Jurkat, Clone E6-1 (cell line): ENCODE data around the gene COL6A3.
"Not testable (repeated sequence)": the region's sequence is repeated elsewhere in the genome, so short reads cannot be mapped to it uniquely, and the experiment has no call there.

Experiments used
- DNase-seq: peaks from one replicate; pipeline ENCODE4 v3.0.0-alpha.2; 2011; ENCODE audit warnings: low read depth, low spot score
- H3K4me3 ChIP-seq: 2 replicates; pipeline ENCODE4 v1.5.1; 2011; ENCODE audit warnings: mild to moderate bottlenecking, low read length, control low read depth, moderate library complexity

COL6A3 gene

DNA sequence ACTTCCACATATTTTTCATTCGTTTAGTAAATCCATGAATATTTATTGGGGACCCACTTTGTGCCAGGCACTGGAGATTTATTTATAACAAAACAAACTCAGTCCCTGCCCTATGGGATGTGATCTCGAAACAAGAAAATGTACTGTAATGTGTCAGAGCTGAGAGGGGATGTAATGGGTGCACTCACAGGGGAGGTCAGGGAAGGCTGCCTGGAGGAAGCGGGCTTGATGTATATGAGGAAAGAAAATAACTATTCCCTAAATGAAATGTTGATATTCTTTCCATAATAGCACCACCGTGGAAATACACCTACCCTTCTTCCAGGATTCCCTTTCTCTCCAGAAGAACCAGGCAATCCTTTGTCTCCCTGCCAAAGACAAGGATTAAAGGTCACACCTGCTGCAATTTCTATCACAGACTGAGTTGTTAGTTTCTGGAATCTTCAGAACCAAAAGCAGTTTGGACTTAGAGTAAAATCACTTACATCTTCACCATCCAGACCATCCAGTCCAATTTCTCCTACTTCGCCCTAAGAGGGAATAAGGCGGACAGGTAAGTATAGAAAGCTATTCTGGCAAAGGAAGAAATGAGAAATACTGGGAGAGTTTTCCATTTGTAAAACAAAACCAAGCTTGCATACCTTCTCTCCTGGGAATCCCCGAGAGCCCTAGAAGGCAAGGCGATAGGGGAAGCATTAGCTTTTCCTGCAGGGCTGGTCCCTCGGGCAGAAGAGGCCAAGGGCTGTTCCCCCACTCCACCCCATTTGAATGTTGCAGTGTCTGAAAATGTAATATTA lies 55.0 kb downstream of the COL6A3 start:
- no peak for DNase-seq
- H3K4me3 ChIP-seq: no peak overlapping the region

DNA sequence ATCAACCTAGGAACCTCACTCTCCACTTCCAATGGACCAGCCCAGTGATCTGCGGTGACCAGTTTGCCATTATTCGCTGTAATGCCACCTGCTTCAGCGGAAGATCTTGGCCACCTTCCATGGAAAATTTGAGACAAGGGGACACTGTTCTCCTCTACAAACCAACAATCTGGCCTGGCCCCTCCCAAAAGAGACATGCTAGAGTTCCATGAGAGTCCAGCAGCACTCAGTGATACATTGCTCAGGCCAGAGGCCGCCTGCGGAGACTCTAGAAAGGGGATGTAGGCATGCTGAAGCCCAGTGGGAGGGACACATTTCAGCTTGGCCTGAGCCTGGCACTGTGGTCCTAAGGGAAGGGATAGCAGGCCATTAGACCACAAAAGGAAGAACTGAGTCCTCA lies 58.3 kb downstream of the COL6A3 start:
- no peak for DNase-seq

DNA sequence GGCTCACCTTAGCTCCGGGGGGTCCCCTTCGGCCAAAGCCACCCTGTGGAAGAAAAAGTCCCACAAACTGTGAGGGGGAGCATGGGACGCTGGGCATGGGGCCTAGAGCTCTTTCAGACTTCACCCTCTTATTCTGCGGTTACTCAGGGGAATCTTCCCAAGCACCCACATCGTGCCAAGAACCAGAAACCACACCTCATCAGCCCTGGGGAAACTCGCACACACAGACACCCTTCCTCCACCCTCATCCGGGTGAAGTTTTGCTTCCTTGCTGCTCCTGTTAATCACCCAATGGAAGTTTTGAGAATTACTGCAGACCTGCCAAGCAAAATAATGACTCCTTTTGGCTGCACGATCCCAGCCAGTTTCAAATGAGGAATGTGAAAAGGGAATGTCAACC lies 59.1 kb downstream of the COL6A3 start:
- H3K4me3 ChIP-seq: no peak overlapping the region
- DNase-seq: no peak

More for the DNA sequence above, 58.3 kb downstream of the COL6A3 start:
- H3K4me3 ChIP-seq: no peak overlapping the region

DNA sequence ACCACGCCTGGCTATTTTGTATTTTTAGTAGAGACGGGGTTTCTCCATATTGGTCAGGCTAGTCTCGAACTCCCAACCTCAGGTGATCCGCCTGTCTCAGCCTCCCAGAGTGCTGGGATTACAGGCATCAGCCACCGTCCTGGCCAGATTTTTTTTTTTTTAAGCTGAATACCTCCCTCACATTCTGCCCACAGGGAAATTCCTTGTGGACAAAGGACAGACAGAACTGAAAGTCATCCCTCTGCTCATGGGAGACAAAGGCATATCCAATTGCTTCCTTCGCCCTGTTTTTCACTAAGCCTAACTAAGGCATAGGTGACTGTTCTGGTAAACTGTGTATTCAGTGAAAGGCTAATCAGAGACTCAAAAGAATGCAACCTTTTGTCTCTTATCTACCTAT lies 59.8 kb downstream of the COL6A3 start:
- not testable (repeated sequence) for DNase-seq, H3K4me3 ChIP-seq

DNA sequence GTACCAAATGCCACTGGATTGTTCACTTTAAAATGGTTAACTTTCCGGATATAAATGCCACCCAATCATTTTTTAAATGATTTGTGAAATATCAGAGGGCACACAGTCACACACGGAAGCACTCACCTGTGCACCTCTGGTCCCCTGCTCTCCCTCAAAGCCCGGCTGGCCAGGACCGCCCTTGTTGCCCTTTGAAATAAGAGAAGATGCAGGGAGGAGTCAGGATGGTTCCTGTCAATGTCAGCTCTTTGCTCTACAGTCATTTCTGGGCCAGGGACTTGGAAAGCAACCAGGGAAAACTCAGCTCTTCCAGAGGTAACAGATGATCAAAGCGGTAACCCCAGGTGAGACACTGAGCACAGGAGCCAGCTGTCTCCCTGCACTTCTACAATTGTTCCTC lies 60.7 kb downstream of the COL6A3 start:
- H3K4me3 ChIP-seq: no peak overlapping the region
- DNase-seq: no peak

DNA sequence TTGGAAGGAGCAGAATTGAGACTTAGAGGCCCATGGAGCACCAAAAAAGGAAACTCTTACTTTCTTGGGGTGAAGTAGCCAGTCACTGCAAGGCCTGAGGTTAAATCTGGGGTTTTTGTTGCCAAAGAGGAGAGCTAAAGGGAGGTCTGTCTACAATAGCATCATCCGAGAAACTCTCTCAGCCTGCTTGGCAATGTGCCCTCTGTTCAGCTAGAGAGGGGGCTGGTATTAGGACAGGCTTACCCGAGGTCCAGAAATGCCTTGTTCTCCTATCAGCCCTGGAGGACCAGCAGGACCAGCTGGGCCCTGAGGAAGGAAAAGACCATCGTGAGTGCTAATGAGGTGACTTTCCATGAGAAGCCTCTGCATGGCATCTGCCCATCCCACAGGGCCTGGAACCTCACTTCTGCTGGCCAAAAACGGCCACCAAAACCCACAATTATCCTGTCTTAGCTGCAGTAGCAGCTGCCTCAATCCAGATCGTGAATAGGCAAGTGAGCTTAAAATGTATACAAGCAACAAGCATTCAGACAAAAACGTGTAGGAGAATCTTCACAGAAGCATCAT lies 61.6 kb downstream of the COL6A3 start:
- H3K4me3 ChIP-seq: no peak overlapping the region
- DNase-seq: no peak

DNA sequence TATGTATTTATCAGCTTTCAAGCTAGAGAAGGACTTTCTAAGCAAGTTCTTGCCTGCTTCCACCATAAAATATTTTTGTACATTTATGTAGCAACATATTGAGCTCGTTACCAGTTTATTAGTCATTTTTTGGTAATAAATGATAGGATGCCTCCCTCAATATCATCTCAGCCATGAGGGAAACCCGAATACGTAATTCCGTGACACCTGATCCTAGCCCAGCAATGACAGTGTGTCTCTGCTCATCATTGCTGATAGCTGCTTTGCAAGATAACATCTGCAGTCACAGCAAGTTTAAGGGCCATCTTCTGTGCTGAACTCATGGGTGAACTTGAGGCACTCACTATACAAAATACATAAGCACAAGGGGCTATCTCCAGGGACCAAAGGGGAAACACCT lies 62.2 kb downstream of the COL6A3 start:
- no peak overlapping the region for H3K4me3 ChIP-seq

DNA sequence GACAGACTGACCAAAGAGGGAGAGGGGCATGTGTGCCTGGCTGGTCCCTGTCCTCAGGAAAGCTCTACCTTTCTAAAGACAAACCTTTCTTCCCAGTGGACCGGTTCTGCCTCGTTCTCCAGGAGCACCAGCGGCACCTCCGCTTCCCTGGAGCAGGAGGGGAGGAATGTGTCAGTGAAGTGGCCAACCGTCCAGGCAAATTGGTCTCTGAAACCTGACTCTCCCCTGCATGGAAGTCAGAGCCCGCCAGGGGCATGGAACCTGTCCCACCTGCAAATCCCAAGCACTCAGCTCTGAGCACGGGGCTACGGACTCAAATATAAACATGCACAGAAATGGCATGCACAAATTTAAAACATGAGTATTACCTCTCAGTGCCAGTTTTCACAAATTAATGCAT lies 62.9 kb downstream of the COL6A3 start:
- no peak for DNase-seq
- no peak overlapping the region for H3K4me3 ChIP-seq

More for the DNA sequence above, 62.2 kb downstream of the COL6A3 start:
- no peak for DNase-seq

DNA sequence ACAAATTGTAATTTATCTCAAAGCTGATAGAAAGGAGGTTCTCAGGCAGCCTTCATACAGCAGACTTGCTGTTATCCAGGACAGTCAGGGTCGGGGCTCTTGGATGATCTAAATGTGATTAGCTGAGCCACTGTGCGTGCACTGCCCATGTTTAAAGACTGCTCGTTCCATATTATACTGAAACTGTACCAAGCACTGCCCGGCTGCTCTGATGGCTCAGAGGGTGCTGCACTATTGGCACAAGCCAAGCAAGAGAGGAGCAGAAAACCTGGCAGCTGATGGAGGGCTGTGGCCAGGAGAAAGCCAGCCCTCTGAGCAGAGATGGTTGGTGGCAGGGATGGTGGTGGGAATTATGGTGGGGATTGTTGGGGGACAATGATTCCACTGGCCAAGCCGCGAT lies 63.4 kb downstream of the COL6A3 start:
- H3K4me3 ChIP-seq: no peak overlapping the region
- DNase-seq: no peak

DNA sequence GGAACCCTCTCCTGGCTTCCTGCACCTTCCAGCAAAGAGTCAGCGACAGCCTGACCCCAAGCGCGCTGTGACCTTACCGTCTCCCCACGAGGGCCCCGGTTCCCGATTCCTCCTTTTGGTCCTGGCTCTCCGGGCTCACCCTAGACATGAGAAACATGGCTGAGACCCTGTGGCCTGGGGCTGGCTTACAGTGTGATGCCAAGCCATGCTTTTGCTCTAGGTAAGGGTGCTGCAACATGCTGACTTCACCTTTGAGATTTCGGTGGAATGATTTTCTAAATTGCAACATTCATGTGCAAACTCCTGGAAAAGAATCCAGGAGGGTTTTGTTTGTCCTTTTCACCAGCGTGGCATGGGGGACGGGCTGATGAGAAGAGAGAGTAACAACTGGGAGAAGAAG lies 63.9 kb downstream of the COL6A3 start:
- H3K4me3 ChIP-seq: no peak overlapping the region
- DNase-seq: no peak

DNA sequence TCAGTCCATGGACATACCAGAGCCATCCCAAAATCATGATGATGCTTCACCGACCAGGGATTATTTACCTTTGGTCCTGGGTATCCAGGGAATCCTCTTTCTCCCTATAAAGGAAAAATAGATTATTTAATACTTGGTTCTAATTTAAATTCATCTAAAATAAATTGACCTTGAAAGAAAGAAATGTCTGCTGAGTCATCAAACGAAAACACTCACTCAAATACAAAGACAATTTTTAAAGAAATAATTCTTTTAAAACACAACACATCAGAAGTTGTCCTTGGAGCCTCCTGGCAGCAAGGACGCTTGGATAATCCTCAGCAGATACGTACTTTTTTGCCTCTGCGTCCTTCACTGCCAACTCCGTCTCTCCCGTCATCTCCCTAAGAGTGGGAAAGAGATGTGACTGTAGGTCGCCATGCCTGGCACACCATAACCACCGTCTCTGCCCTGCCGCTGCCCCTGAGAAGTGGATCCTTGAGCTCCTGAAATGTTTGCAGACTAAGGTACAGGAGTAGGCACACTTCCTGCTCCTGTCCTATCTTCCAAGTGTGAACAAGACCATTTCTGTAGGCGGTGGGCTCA lies 65.6 kb downstream of the COL6A3 start:
- DNase-seq: no peak
- H3K4me3 ChIP-seq: no peak overlapping the region

DNA sequence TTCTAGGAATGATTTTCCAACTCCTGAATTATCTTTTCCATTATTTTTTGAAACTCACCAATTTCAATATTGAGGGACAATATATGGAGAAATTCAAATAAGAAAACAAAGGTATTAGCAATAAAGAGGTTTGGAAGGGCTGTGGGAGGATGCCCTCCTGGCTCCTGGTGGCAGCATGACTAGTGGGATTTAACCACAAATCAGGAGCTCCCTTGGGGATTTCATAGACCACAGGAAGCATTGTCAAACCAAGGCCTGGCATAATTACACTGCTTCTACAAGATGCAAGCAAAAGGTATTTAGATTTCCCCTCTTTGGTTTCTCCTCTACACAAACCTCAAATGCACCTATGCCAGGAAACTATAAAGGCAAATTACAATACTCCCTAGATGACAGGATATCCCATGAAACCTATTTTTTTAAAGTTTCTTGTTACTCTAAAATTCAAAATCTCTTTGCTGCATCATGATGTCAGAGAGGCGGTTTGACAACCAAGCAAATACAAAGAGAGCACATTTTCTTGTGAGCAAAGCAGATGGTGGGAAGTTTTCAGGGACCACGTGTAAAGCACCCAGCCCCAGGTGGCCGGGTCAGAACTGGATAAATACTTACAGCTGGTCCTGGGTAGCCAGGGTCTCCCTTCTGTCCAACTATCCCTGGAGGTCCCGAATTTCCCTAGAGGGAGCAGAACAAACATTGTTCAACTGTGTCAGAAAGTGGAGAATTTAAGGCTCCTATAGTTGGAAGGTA lies 67.9 kb downstream of the COL6A3 start:
- no peak for DNase-seq
- no peak overlapping the region for H3K4me3 ChIP-seq

DNA sequence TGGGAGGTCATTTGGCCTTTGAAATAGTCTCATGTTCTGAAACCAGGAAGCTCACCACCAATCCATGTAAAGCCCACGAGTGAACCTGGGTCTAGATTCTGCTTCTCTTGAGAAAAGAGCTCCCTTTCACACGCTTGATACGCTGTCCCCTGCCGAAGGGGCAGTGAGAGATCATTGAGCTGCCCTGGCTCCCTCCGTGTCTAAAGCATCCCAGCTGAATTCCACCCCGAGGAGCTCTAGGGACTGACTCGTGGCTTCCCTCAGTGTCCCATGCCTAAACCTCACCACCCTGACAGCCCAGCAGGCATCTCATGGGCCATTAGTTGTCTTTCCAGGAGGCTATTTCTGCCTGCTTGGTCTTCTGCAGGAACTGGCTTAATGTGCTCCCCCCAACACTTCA lies 68.6 kb downstream of the COL6A3 start:
- DNase-seq: no peak
- H3K4me3 ChIP-seq: no peak overlapping the region

DNA sequence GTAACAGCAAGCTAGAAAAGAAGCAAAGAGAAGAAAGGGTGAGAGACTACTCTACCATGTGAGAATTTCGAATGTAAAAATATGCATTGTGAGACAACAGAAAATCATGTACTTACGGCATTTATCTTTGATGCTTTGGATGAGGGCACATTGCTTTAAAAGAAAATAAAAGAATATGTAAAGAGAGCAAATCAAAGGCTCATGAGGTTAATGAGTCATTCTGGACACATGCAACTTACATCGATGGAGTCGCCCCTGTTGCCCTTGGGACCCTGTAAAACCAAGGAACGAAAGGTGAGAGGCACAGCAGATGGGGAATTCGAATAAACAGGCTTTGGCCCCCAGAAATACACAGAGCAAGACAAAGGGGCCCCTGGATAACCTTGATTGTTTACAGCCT lies 69.0 kb downstream of the COL6A3 start:
- DNase-seq: no peak

DNA sequence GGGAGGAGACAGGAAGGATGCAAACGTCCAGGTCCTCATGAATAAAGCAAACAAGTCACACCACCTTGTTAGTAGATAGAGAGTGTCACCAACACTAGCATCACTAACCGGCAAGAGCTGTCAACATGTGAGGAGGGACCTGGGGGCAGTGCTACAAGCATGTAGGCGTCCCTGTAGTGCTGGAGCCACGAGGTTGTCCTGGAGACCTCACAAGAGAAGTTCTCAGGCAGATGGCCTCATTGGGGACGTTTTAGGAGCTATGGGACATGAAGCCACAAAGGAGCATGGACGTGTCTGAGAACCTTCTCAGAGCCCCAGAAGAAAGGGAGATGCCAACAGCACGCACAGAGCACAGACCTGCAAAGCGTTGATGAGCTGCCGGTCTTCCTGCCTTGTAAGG lies 70.0 kb downstream of the COL6A3 start:
- no peak for DNase-seq
- H3K4me3 ChIP-seq: no peak overlapping the region

More for the DNA sequence above, 69.0 kb downstream of the COL6A3 start:
- no peak overlapping the region for H3K4me3 ChIP-seq

DNA sequence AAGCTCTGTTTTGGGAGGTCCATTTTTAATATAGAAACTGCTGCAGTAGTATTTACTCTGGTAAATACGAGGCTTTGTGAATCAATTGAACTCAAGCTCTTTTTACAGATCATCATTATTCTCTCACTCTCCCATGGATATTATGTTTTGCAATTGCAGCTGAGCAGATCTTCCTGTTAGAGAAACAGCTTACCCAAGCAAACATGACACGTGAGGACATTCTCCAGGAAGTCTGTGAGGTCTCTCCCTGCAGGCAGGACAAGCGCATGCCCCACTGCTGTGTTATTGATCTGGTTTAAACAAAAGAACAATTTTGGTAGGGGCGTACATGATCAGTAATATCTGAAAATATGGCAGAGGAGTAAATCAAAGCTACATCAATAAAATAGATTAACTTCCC lies 72.1 kb downstream of the COL6A3 start:
- H3K4me3 ChIP-seq: no peak overlapping the region
- DNase-seq: no peak

DNA sequence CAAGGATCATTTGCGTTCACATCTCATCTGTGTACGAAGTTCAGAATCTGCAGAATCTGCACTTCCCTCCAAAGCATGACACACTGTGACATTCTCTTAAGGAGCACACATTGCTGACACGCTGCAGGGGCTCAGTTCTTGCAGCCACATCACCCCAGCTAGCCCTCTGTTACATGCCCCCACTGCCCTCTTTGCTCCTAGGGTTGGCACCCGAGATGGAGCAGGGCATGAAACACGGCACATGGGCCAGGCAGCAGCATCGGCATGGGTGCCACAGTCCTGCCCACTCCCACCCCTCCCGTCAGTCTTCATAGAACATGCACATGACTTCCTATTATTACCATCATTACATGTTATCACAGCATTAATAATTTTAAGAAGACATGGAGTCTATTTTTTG lies 76.4 kb downstream of the COL6A3 start:
- no peak overlapping the region for H3K4me3 ChIP-seq
- no peak for DNase-seq

DNA sequence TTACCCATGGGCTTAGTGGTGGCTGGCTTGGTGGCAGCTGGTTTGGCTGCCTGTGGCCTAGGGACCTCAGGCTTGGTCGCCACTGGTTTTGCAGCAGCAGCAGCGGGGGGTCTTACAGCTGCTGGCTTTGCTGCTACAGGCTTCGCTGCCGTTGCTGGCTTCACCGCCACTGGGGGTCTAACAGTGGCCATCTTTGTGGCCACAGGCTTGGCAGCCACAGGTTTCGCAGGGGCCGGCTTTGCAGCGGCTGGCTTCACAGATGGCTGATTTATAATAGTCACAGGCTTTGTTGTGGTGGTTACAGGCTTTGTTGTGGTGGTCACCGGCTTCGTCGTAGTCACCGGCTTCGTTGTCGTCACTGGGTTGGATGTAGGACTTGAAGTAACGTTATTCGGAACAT lies 77.8 kb downstream of the COL6A3 start:
- DNase-seq: no peak
- no peak overlapping the region for H3K4me3 ChIP-seq

DNA sequence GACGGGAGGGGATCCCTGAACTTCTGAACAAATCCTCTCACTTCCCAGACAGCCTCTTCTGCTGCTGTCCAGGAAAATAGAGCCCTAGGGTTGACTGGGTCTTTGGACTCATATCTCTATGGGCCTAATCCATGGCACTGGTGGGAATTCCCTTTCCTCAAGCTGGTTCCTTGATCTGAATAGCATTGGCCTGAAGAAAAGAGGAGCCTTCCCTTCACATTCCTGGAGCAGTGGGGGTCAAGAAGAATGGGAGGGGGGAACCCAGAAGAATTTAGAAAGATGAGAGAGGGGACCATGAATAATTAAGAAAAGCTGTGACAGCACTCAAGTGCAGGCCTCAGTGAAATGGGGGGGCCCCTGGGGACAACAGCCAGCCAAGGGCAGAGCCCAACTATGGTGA lies 80.2 kb downstream of the COL6A3 start:
- no peak for DNase-seq
- H3K4me3 ChIP-seq: no peak overlapping the region

DNA sequence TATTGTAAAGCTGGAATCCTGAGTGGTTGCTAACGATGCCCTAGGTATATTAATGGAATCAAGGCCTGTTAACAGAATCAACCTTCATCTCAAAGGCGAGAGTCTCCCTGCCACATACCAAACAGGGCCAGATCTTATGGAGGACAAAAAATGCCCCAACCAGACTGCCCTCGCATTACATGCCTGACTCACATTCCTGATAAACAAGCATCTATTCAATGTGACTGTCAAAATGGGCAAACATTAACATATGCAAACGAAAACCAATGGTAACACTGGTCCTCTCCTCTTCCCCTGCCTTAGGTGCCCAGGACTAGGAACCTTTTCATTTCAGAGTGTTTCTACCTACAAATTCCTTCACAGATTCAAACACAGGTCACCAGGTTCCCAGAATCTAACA lies 83.4 kb downstream of the COL6A3 start:
- H3K4me3 ChIP-seq: no peak overlapping the region
- no peak for DNase-seq
